ENCODE measurements around the gene REC8.
"Not testable (repeated sequence)": the region's sequence is repeated elsewhere in the genome, so short reads cannot be mapped to it uniquely, and the experiment has no call there.

REC8 gene

GRCh38 chr14:24183014-24183481, 11.2 kb downstream of the REC8 start:
- no peak for DNase-seq (ENCODE audit: low spot score)

GRCh38 chr14:24184104-24184970, 12.5 kb downstream of the REC8 start:
- DNase-seq (ENCODE audit: low spot score) = no peak

GRCh38 chr14:24185026-24185425, 13.1 kb downstream of the REC8 start:
- no peak for DNase-seq (ENCODE audit: low spot score)

- no peak for DNase-seq (ENCODE audit: low spot score)
These were observed 13.9 kb downstream of the REC8 start for GRCh38 chr14:24185741-24186140.

- DNase-seq (ENCODE audit: low spot score) = no peak
These were observed 15.1 kb downstream of the REC8 start for GRCh38 chr14:24186831-24187538.

GRCh38 chr14:24187539-24187915, 15.6 kb downstream of the REC8 start:
- no peak for DNase-seq (ENCODE audit: low spot score)

GRCh38 chr14:24188251-24189058, 16.6 kb downstream of the REC8 start, which contains the start of gene IPO4:
TSS of gene IPO4 (minus strand) at chr14:24188816. CDS start at chr14:24188787, 29 bp downstream.
- DNase-seq (ENCODE audit: low spot score) = peak; percentile 97

- DNase-seq (ENCODE audit: low spot score) = no peak
These were observed 17.1 kb downstream of the REC8 start for GRCh38 chr14:24189059-24189375.

- no peak for DNase-seq (ENCODE audit: low spot score)
These were observed 17.6 kb downstream of the REC8 start for GRCh38 chr14:24189460-24189859.

GRCh38 chr14:24190416-24190815, 18.5 kb downstream of the REC8 start:
- DNase-seq (ENCODE audit: low spot score) = no peak

- DNase-seq (ENCODE audit: low spot score) = no peak
These were observed 21.1 kb downstream of the REC8 start for GRCh38 chr14:24192933-24193332.

GRCh38 chr14:24194186-24194872, 22.4 kb downstream of the REC8 start:
- DNase-seq (ENCODE audit: low spot score) = no peak

- no peak for DNase-seq (ENCODE audit: low spot score)
These were observed 22.9 kb downstream of the REC8 start for GRCh38 chr14:24194873-24195185.

- DNase-seq (ENCODE audit: low spot score) = peak; percentile 79
These were observed 23.5 kb downstream of the REC8 start, which contains the start of gene TM9SF1 for GRCh38 chr14:24195186-24196070. TSS of gene TM9SF1 (minus strand) at chr14:24195441. CDS start at chr14:24195019, 422 bp downstream.

GRCh38 chr14:24196071-24197055, 24.5 kb downstream of the REC8 start:
- no peak for DNase-seq (ENCODE audit: low spot score)

- DNase-seq (ENCODE audit: low spot score) = no peak
These were observed 25.2 kb downstream of the REC8 start for GRCh38 chr14:24197056-24197450.

- no peak for DNase-seq (ENCODE audit: low spot score)
These were observed 27.1 kb downstream of the REC8 start for GRCh38 chr14:24198814-24199524.

GRCh38 chr14:24202538-24202937, 30.7 kb downstream of the REC8 start:
- not testable (repeated sequence) for DNase-seq (ENCODE audit: low spot score)
